Stimulated activated CD8-positive, alpha-beta memory T cell treated with anti-CD3 and anti-CD28 coated beads, Interleukin-12 subunit alpha, Interleukin-12 subunit beta, amount 100 ng/mL, for 4 hours (primary cell): Measurements from ENCODE around the gene COL6A2.
"Not testable (repeated sequence)": the region's sequence is repeated elsewhere in the genome, so short reads cannot be mapped to it uniquely, and the experiment has no call there.

Experiments
- DNase-seq: peaks from one replicate; pipeline ENCODE4 v3.0.0-alpha.2; 2020; ENCODE audit warnings: low read depth

COL6A2 gene

GRCh38 chr21:46061063-46061462 lies 36.8 kb upstream of the COL6A2 start:
- DNase-seq: no peak

GRCh38 chr21:46061518-46061917 lies 36.4 kb upstream of the COL6A2 start:
- no peak for DNase-seq

GRCh38 chr21:46061950-46062349 lies 36.0 kb upstream of the COL6A2 start:
- no peak for DNase-seq

DNA sequence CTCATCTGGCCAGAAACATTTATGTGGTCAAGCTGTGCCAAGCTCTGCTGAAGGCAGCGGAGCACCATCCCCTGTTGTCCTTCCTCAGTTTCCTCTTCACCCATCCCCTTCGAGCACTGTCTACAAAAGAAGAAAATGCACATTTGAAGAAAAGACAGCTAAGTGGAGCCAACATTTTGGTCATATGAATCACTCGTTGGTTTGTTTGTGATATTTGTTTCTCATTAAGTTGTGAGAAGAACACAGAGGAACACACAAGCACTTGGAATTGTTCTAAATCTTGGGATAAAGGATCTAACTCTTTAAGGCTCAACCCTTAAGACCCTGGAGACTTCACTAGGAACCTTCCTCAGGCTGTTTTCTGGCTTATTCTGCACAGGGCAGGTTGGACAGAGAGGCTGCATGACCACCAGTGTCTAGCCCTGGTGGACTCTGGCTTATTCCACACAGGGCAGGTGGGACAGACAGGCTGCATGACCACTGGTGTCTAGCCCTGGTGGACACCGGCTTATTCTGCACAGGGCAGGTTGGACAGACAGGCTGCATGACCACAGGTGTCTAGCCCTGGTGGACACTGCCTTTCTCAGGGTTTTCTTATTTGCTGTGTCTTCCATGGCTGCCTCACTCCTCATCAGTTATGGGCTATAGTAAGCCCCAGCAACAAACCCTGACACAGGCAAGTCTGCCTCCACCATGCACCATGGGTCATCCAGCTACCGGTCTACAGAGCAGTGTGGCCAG lies 35.3 kb upstream of the COL6A2 start:
- DNase-seq: no peak

- DNase-seq: no peak
These were observed 34.7 kb upstream of the COL6A2 start for GRCh38 chr21:46063227-46063626.

DNA sequence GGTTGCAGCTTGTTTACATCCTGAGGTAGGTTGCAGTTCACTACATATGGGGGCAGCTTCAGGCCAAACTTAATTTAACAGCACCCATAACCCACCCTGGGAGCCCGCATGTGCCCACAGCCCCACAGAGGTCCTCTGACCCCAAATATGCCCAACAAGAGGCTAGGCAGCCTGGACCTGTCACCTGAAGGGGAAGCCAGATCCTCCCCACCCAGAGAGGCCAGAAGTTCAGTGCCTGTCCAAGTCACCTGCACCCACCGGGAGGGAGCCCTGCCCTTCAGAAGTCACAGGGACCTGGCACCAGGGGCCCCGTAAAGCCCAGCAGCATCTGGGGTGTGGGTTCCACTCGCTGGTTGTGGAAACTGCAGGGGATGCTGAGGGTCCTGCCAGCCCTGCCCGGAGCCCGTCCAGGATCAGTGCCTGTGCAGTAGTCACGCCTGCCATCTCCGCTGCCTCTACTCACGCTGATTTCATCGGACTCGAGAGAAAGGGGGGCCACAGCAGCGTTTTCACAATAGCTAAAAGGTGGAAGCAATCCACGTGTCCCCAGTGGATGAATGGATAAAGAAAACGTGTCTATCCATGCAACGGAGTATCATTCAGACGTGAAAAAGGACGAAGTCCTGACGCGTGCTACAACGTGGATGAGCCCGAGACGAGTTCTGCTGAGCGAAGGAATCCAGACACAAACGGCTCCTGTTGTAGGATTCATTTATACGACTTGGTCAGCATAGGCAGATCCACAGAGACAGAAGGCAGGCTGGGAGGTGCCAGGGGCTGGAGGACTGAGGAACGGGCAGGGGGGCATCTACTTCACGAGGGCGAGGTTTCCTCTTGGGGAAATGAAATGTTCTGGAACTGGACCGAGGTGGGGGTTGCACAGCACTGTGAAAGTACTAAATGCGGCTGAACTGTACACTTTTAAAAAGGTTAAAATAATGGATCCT lies 33.9 kb upstream of the COL6A2 start:
- no peak for DNase-seq

GRCh38 chr21:46064870-46065214 lies 33.1 kb upstream of the COL6A2 start:
- DNase-seq: no peak

DNA sequence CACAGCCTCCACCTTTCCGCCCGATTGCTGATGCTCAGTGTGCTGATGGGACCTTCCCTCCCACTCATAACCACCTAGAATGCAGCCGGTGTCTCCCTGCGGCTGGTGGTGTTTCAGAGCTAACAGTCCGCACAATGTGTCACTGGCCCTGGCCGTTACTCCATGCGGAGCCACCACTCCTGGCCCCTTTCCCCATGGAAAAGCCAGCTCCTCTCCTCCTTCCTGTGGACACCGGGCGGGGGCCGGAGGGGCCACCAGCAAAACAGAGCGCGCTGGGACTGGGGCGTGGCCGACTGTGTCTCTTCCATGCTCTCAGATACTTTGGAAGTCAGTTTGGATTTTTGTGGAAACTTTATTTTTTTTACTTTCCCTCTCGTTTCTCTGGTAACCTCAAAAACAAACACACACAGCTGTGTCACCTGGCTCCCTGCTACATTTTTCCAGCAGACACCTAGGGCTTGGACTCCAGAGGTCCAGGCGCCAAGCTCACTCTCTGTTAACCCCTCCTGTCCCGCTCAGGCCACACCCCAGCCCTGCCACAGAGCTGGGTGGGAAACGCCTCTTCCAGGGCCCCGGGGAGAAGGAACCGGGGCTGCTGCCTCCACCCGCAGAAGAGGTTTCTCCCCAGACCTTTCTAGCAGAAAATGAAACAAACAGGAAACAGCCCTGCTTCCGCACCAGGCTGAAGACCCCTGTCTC lies 32.5 kb upstream of the COL6A2 start:
- DNase-seq: no peak

DNA sequence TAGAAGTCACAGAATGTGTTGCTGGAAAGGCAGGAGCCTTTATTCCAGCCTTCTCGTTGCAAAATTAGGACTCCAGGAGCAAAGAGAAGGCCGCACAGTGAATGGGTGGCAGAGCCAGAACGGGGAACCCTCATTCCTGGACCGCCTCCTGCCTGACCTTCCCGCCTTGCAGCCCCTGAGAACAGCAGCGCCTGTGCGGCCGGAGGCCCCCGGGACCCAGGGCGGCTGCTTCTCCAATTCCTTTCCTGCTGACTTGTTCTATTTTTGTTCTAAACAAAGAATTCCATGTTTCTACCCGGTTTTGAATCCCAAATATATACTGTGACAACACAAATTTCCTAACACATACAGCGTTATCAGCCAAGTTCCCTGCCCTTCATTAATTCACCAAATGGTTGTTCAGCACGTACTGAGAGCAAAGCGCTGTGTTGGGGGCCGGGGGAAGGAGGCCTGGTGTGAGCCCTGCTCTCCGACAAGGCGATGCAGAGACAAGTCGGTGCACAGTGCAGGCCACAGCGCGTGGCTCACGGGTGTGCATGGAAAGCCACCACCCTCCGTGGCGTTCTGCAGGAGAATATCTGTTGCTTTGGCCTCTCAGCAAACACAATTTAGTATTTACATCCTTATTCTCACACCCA lies 31.9 kb upstream of the COL6A2 start:
- no peak for DNase-seq

DNA sequence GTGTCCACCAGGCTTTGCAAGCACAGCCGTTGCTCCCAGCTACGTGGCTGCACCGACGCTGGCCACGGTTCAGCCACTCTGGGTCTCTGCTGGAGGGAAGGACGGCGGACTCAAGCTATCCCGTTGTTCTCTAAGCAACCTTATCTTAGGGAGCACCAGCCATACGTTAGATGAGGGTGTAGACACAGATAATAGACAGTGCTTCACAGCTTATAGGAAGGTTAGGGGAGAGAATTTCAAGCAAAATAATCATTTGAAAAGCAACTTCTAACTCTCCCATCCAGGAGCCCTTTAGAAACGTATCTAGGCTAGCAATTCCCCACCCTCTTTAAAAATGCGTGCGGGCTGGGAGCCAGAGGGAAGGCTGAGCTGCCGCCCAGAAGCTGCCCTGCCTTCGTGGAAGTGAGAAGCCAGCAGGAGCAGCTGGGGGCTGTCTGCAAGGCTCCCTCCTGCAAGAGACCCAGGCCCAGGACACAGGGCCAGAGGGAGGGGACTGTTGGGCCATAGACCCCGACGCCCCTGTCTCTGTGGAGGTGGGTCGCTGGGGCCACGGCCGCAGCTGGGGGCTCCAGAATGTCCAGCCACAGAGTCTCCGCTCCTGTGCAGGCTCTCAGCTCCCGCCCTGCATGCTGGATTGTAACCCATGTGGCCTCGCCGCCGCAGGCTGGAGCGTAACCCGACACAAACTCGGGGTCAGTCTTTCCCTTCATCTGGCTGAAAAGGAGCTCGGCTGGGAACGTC lies 31.2 kb upstream of the COL6A2 start:
- no peak for DNase-seq

- DNase-seq: no peak
These were observed 30.3 kb upstream of the COL6A2 start for GRCh38 chr21:46067505-46068201.

DNA sequence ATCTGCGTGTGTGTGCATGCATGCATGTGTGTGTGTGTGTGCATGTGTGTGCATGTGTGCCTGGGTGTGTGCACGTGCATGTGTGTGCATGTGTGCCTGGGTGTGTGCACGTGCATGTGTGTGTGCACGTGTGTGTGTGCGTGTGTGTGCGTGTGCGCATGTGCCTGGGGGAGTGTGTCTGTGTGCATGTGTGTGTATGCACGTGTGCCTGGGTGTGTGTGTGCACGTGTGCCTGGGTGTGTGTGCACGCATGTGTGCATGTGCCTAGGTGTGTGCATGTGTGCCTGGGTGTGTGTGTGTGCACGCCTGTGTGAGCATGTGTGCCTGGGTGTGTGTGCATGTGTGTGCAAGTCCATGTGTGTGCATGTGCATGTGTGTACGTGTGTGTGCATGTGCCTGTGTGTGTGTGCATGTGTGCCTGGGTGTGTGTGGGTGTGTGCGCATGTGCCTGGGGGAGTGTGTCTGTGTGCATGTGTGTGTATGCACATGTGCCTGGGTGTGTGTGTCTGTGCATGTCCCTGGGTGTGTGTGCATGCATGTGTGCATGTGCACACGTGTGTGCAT lies 29.3 kb upstream of the COL6A2 start:
- DNase-seq: no peak

DNA sequence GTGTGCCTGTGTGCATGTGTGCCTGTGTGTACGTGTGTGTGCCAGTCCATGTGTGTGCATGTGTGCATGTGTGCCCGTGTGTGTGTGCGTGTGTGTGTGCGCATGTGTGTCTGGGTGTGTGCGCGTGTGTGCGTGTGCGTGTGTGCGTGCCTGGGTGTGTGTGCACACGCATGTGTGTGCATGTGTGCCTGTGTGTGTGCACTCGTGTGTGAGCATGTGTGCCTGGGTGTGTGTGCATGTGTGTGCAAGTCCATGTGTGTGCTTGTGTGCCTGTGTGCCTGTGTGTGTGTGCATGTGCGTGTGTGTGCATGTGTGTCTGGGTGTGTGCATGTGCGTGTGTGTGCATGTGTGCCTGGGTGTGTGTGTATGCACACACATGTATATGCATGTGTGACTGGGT lies 28.7 kb upstream of the COL6A2 start:
- DNase-seq: no peak

- no peak for DNase-seq
These were observed 28.1 kb upstream of the COL6A2 start for GRCh38 chr21:46069719-46070279.

GRCh38 chr21:46071082-46071481 lies 26.8 kb upstream of the COL6A2 start:
- DNase-seq: no peak

DNA sequence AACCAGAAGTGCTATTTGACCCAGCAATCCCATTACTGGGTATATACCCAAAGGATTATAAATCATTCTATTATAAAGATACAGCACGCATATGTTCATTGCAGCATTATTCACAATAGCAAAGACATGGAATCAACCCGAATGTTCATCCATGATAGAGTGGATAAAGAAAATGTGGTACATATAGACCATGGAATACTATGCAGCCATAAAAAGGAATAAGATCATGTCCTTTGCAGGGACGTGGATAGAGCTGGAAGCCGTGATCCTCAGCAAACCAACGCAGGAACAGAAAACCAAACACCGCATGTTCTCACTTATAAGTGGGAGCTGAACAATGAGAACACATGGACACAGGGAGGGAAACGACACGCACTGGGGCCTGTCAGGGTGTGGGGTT lies 21.2 kb upstream of the COL6A2 start:
- DNase-seq: not testable (repeated sequence)

DNA sequence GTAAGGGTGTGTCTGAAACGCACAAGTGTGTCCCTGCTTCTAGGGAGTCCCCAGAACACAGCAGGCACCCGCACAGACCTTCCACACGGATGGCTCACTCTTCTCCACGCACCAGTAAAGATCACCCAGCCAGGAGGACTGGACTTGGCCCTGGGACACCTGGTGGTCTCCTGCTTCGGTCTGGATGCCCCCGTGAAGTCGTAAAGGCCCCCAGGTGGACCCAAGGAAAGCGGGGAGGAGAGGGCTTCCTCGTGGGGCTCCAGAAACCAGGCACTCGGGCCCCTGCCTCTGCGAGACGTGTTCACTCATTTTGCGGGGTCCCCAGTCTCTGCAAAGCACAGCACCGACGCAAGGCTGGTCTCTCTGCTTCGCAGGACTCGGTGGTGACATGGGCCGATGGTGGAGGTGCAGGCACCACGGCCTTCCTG lies 20.2 kb upstream of the COL6A2 start:
- DNase-seq: no peak

DNA sequence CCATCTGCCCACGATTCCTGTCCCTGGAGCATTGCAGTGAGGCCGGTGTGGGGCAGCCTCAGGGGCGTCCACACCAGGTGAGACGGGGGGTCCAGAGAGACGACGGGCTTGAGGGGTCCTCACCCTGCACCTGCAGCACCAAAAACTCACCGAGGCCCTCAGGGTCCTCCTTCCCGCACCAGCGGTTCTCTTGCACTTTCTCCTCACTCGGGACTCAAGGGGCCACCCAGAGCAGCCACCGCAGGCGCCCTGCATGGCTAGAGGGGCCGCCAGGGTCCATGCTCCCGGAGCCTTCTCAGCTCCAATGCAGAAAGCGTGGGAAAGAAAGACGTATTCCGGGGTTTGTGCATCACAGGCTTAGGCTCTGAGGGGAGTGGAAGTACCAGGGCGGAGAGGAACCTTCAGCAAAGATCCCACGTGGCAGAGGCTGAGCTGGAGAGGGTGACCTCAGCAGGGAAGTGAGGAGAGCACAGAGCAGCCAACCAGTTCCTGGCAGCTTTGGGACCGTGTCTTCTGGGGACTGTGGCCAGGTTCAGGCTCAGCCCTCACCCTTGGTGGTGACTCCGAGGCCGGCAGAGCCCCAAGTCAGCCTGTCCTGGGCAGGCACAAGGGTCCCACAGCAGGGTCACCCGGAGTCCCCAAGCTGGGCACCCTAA lies 19.5 kb upstream of the COL6A2 start:
- DNase-seq: no peak

GRCh38 chr21:46078978-46079351 lies 18.9 kb upstream of the COL6A2 start:
- DNase-seq: no peak
